GM18502 (cell line): ENCODE results near the gene ST7.
"Not testable (repeated sequence)": the region's sequence is repeated elsewhere in the genome, so short reads cannot be mapped to it uniquely, and the experiment has no call there.

Experiments
- ATAC-seq: cut with Tn5 transposase; IDR thresholded peaks from one replicate; pipeline ENCODE4 v1.9.1; 2021; ENCODE audit warnings: mild to moderate bottlenecking; ENCODE audit not compliant: unreplicated experiment, poor library complexity

ST7 gene

GRCh38 chr7:116953372-116953905, at the start of gene ST7:
ST7 (plus strand) TSS chr7:116953501; CDS start chr7:116953541, 40 bp downstream.
- peak; percentile 47 for ATAC-seq

GRCh38 chr7:116906391-116906790, 46.9 kb upstream of the ST7 start:
- no peak for ATAC-seq

GRCh38 chr7:116910383-116910782, 42.9 kb upstream of the ST7 start:
- ATAC-seq = no peak

- no peak for ATAC-seq
Measured at GRCh38 chr7:116911801-116912200, 41.5 kb upstream of the ST7 start.

- no peak for ATAC-seq
Measured at GRCh38 chr7:116912269-116912909, 40.9 kb upstream of the ST7 start.

GRCh38 chr7:116918704-116919103, 34.6 kb upstream of the ST7 start:
- ATAC-seq = no peak

GRCh38 chr7:116920359-116920758, 32.9 kb upstream of the ST7 start:
- ATAC-seq = no peak

- no peak for ATAC-seq
Measured at GRCh38 chr7:116922545-116922944, 30.8 kb upstream of the ST7 start.

GRCh38 chr7:116924741-116925140, 28.6 kb upstream of the ST7 start:
- ATAC-seq = no peak

GRCh38 chr7:116929021-116929420, 24.3 kb upstream of the ST7 start:
- no peak for ATAC-seq

GRCh38 chr7:116929914-116930913, 23.1 kb upstream of the ST7 start:
- ATAC-seq = peak; percentile 82

GRCh38 chr7:116932566-116932965, 20.7 kb upstream of the ST7 start:
- no peak for ATAC-seq

GRCh38 chr7:116933465-116933864, 19.8 kb upstream of the ST7 start:
- ATAC-seq = no peak

GRCh38 chr7:116934580-116934979, 18.7 kb upstream of the ST7 start:
- ATAC-seq = no peak

- ATAC-seq = not testable (repeated sequence)
Measured at GRCh38 chr7:116936844-116937243, 16.5 kb upstream of the ST7 start.

- no peak for ATAC-seq
Measured at GRCh38 chr7:116938678-116939077, 14.6 kb upstream of the ST7 start.

- ATAC-seq = no peak
Measured at GRCh38 chr7:116940689-116941370, 12.5 kb upstream of the ST7 start.

GRCh38 chr7:116942504-116942903, 10.8 kb upstream of the ST7 start:
- no peak for ATAC-seq

- ATAC-seq = no peak
Measured at GRCh38 chr7:116948934-116949333, 4.4 kb upstream of the ST7 start.

GRCh38 chr7:116949941-116950801, 3.1 kb upstream of the ST7 start:
- ATAC-seq = no peak
